Stimulated activated CD8-positive, alpha-beta memory T cell treated with anti-CD3 and anti-CD28 coated beads, Interleukin-12 subunit alpha, Interleukin-12 subunit beta, amount 100 ng/mL, for 1 hour (primary cell): ENCODE results near the gene ACP7.
"Not testable (repeated sequence)": the region's sequence is repeated elsewhere in the genome, so short reads cannot be mapped to it uniquely, and the experiment has no call there.

Source experiments
- DNase-seq: peaks from one replicate; pipeline ENCODE4 v3.0.0-alpha.2; 2020; ENCODE audit warnings: low read depth

Gene ACP7

GRCh38 chr19:39109641-39110040 lies 25.5 kb downstream of the ACP7 start:
- DNase-seq, result no peak

GRCh38 chr19:39110263-39110967 lies 26.2 kb downstream of the ACP7 start:
- peak; percentile 74 for DNase-seq

GRCh38 chr19:39111593-39112199 lies 27.5 kb downstream of the ACP7 start:
- no peak for DNase-seq

DNA sequence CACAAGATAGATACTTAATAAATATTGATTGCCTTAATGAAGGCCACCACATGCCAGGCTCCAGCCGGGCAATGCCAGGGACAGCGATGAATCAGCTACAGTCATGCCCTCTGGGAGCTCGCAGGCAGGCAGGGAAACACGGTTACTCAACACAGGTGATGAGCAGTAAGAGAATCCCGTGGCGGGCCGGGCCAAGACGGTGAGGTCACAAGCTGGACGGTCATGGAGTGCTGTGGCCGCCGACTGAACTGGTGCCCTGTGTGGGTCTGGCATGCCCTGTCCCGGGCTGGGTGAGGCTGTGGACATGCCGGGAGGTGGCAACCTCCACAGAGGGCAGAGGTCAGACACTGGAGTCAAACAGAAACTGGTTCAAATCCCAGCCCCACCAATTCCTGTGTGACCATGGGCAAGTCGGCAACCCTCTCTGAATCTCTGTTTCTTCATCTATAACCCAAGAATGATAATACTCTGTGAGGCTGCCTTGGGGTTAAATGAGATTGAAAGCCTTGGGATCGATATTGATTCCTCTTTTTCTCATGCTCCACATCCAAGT lies 28.2 kb downstream of the ACP7 start:
- DNase-seq, result no peak

DNA sequence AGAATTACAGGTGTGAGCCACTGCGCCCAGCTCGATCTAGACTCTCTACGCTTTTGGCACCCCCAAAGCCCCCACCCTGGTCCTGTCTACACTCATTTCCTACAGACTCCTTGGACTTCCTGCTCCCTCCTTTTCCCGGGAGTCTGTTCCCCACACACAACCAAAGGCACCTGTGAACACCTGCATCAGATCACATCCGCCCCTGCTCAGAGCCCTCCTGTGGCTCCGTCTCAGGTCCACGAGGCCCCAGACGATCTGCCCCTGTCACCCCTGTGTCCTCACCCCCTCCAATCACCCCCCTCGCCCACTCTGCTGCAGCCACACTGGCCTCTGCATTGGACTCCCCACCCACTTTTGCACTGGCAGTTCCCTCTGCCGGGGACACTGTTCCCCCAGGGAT lies 29.0 kb downstream of the ACP7 start:
- DNase-seq, result no peak

- no peak for DNase-seq
Measured at GRCh38 chr19:39115105-39115847, 31.1 kb downstream of the ACP7 start.

DNA sequence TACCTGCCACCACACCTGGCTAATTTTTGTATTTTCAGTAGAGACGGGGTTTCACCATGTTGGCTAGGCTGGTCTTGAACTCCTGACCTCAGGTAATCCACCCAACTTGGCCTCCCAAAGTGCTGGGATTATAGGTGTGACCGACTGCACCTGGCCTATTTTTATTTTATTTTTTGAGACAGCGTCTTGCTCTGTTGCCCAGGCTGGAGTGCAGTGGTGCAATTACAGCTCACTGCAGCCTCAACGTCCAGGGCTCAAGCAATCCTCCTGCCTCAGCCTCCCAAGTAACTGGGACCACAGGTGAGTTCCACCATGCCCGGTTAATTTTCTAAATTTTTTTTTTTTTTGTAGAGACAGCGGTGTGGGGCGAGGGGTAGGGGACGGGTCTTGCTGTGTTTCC lies 32.9 kb downstream of the ACP7 start:
- DNase-seq, result not testable (repeated sequence)

DNA sequence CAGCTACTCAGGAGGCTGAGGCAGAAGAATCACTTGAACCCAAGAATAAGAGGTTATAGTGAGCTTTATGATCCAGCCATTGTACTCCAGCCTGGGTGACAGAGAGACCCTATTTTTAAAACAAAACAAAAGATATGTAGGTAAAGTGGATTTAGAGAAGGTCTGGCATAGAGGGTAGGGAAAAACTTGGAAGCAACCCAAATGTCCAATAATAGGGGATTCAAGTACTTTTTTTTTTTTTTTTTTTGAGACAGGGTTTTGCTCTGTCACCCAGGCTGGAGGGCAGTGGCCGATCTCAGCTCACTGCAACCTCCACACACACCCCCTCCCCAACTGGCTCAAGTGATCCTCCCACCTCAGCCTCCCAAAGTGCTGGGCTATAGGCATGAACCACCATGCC lies 35.7 kb downstream of the ACP7 start:
- DNase-seq, result no peak

DNA sequence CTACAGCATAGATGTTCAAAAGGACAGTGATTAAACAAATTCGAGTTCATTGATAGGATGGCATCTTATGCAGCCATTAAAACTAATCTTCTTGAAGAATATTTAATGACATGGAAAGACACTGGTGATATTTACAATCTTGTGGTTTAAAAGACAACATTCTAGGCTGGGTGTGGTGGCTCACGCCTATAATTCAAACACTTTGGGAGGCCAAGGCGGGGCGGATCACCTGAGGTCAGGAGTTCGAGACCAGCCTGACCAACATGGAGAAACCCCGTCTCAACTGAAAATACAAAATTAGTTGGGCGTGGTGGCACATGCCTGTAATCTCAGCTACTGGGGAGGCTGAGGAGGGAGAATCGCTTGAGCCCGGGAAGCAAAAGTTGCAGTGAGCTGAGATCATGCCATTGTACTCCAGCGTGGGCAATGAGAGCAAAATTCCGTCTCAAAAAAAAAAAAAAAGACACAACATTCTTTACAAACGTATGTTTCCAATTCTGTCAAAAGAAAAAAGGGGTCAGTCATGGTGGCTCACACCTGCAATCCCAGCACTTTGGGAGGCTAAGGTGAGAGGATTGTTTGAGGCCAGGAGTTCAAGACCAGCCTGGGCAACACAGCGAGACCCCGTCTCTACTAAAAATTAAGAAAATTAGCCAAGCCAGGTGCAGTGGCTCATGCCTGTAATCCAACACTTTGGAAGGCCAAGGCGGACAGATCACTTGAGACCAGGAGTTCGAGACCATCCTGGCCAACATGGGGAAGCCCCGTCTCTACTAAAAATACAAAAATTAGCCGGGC lies 39.0 kb downstream of the ACP7 start:
- DNase-seq, result no peak

DNA sequence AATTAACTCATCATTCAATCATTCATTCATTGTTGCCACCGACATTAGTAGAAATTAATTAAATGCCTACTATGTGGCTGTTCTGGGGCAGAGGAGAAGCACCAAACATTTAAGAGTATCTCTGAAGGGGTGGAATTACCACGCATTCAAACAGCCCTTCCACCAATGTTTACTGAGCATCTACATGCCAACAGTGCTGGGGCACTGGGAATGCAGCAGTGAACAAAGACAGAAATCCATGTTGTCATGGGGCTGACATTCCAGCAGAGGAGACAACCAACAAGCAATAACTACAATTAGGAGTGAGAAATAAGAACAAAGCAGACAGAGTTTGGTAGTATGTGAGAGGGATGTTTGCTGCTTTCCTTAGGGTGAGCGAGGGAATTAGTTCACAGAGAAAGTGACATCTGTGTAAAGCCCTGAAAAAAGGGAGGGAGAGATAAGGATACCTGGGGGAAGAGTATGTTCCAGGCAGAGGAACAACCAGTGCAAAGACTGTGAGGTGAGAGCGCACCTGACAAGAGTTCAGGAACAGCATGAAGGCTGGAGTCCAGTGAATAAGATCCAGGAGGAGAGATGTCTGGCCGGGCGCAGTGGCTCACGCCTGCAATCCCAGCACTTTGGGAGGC lies 40.1 kb downstream of the ACP7 start:
- DNase-seq, result no peak

GRCh38 chr19:39125199-39125553 lies 41.0 kb downstream of the ACP7 start:
- DNase-seq, result no peak

GRCh38 chr19:39125554-39126311 lies 41.6 kb downstream of the ACP7 start, which contains the start of gene PAK4:
Gene PAK4, plus strand, starts transcription at chr19:39125786. Its CDS starts 43,768 bp downstream, at chr19:39169554.
- peak; percentile 93 for DNase-seq

DNA sequence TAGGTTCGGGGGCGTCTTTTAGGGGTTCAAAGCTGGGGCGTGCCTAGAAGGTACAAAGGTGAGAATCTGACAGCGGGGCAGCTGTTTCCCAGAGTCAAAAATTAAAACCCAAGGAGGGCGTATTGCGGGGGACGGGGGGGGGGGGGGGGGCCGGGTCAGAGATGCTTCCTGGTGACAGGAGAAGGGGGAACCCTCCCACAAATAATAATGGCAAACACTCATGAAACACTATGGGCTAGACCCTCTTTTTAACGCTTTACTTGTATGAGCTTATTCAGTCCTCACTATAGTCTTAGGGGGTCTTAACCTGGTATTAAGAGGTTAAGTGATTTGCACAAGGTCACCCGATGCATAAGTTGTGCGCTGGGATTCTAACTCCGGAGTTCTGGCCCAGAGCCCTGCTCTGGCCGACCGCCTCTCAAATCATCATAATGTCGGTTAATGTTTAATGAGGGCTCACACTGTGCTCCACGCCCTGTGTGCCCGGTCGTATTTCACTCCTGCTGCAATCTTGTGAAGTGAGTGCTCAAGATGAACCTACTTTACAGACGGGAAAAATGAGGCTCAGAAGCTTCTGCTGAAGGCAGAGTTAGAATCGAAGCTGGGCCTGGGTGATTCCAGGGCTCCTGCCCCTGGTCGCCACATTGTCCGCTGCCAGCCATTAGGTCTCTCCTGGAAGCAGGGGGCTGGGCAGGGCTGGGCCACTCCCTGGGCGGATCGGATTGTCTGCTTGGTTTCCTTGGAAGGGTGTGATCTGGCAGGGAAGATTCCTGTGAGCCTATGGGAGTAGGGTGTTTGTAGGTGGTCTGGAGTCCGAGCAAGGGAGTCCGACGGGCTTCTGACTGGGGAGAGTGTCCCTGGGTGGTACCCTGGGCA lies 42.4 kb downstream of the ACP7 start:
- DNase-seq, result no peak

GRCh38 chr19:39127812-39128515 lies 43.8 kb downstream of the ACP7 start:
- no peak for DNase-seq

DNA sequence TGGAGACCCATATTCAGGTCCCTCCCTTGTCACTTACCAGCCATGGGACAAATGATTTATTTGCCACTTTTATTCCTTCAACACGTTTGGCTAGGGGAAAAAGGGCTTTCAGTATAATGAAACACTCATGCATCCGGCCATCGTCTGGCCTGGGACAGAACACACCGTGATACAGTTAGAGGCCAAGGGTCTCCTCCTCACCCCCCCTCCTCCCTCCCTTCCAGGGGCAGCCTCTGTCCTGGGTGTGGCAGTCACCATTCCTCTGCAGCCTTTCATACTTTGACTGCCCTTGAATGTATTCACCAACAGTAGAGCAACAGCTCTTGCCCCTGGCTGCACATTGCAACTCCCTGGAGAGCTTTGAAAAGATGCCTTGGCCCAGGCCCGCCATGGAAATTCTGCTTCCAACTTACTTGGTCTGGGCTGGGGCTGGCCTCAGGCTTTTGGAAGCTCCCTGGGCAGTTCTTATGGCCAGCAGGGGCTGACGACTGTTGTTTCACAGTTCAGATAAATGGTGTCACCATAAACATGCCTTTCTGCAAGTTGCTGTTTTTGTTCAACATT lies 44.4 kb downstream of the ACP7 start:
- DNase-seq, result no peak

GRCh38 chr19:39129116-39129515 lies 44.9 kb downstream of the ACP7 start:
- no peak for DNase-seq

DNA sequence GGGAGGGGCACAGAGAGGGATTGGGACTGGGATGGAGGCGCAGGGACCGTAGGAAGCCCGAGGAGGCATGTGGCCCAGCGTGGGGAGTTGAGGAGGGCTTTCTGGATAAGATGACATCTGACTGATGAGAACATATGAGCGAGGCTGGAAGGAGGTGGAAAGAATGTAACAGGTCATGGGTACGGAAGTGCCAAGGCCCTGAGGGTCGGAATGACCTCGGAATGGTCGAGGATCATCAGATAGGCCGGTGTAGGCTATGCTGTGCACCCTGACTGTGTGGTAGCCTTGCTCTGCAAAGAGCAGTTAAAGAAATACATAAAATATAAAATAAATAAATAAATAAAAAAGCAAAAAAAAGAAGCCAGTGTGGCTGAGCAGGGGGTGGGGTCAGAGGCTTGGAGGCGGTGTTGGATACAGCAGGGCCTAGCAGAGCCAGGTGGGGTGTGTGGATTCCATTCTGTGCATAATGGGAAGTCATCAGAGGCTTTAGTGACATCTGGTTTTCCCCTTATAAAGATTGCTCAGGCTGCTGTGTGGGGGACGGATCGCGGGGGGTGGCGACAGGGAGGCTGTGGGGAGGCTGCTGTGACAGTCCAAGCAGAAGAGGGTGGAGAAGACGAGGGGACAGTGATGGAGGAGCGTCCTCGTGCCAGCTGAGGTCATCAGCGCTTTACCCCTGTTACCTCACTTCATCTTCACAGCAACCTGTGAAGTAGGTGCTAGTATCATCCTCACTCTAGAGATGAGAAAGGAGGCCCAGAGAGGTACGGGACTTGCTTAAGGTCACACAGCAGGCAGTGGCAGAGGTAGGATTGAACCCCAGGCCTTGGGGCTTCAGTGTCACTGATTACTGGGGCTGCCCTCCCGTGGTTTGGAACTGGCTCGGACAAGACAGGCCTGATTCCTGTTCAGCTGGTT lies 46.4 kb downstream of the ACP7 start:
- DNase-seq, result no peak

GRCh38 chr19:39131255-39131755 lies 47.1 kb downstream of the ACP7 start:
- no peak for DNase-seq
